ENCODE data around the gene TCHHL1. TPM values are rescaled to one million over a fixed set of nuclear protein-coding genes. Genes with fewer than 3 reads are reported as not detected.

Gene TCHHL1
- total and polyA plus RNA-seq, 2 of the 13 experiments (the other 11 are each of a cell fraction or from before 2014, with no cell fraction given): not detected

- DNase-seq (ENCODE audit: low spot score): no peak
- ChIA-PET CTCF (ENCODE audit: low intra/inter-chr PET ratio, low total read pairs) (no interaction called here), POLR2A (no interaction called here)
- intact Hi-C loops (cut with micrococcal nuclease; ENCODE audit: unreplicated experiment): no loop called here
- no peak for FAIRE-seq
- 0% methylated on average over 6 of the region's 6 CpGs for WGBS (ENCODE audit: low lambda C conversion rate)
- H3K9ac ChIP-seq (ENCODE audit: insufficient read depth, low read depth, low read length): no peak overlapping the region
- H3K27me3 ChIP-seq (ENCODE audit: control insufficient read depth in 1 of 2, insufficient read depth in 2 of 2, low read length in 2 of 2): no peaks in the 10 kb centered on the region
- no TSS peak for BruUV-seq (replicated peaks)
- no peak overlapping the region for H3K27ac ChIP-seq (ENCODE audit: extremely low read length, insufficient read depth, low read length)
- no peak overlapping the region for H3K4me3 ChIP-seq (replicated peaks in 1 of 3; ENCODE audit: insufficient read depth in 1 of 3, low read depth in 2 of 3, low read length in 3 of 3)
- in situ Hi-C loops (cut with HindIII; ENCODE audit: extremely low pct_ligation_motif_present, low pct_unique_long_range_greater_than_20kb): no loop called here
- H3K36me3 ChIP-seq (replicated peaks in 1 of 2; ENCODE audit: control insufficient read depth in 1 of 2, insufficient read depth in 2 of 2, low read length in 2 of 2): no peaks in the 10 kb centered on the region
- H3K9me3 ChIP-seq (ENCODE audit: low read length): no peaks in the 10 kb centered on the region
- no peaks in the 10 kb centered on the region for H3K4me1 ChIP-seq (ENCODE audit: insufficient read depth, low read length)
- ATAC-seq: no peak
- H4K20me1 ChIP-seq (ENCODE audit: insufficient read depth, low read length): no peaks in the 10 kb centered on the region
- TF ChIP-seq ZSCAN9 (CRISPR knock-in tag; IDR thresholded peaks at IDR 0.05; ENCODE audit: borderline replicate concordance): no peak
- H2AFZ ChIP-seq (ENCODE audit: low read length): no peak overlapping the region
- no peaks in the 10 kb centered on the region for H3K79me2 ChIP-seq (ENCODE audit: insufficient read depth, low read length)
- no peak overlapping the region for H3K4me2 ChIP-seq (ENCODE audit: low read depth, low read length)
Measured at GRCh38 chr1:152125834-152126443, 37.1 kb upstream of the TCHHL1 start.

- no peaks in the 10 kb centered on the region for H3K36me3 ChIP-seq (replicated peaks in 1 of 2; ENCODE audit: control insufficient read depth in 1 of 2, insufficient read depth in 2 of 2, low read length in 2 of 2)
- intact Hi-C loops (cut with micrococcal nuclease; ENCODE audit: unreplicated experiment) (no loop called here), in situ Hi-C loops (cut with HindIII; ENCODE audit: extremely low pct_ligation_motif_present, low pct_unique_long_range_greater_than_20kb) (no loop called here)
- H3K9me3 ChIP-seq (ENCODE audit: low read length): no peaks in the 10 kb centered on the region
- ChIA-PET POLR2A (no interaction called here), CTCF (ENCODE audit: low intra/inter-chr PET ratio, low total read pairs) (no interaction called here)
- H3K4me1 ChIP-seq (ENCODE audit: insufficient read depth, low read length): no peaks in the 10 kb centered on the region
- H3K9ac ChIP-seq (ENCODE audit: insufficient read depth, low read depth, low read length): no peak overlapping the region
- FAIRE-seq (no peak), DNase-seq (ENCODE audit: low spot score) (no peak), ATAC-seq (no peak)
- H3K27me3 ChIP-seq (ENCODE audit: control insufficient read depth in 1 of 2, insufficient read depth in 2 of 2, low read length in 2 of 2): 0 out of 5 replicates have a peak, but pooled peaks cover 0 to 6% of the 10 kb centered on the region in 2 experiments
- H4K20me1 ChIP-seq (ENCODE audit: insufficient read depth, low read length): no peaks in the 10 kb centered on the region
- no peaks in the 10 kb centered on the region for H3K79me2 ChIP-seq (ENCODE audit: insufficient read depth, low read length)
- H3K4me2 ChIP-seq (ENCODE audit: low read depth, low read length): no peak overlapping the region
- H3K4me3 ChIP-seq (replicated peaks in 1 of 3; ENCODE audit: insufficient read depth in 1 of 3, low read depth in 2 of 3, low read length in 3 of 3): no peak overlapping the region
- WGBS (ENCODE audit: low lambda C conversion rate): 0% methylated on average over 1 of the region's 1 CpG
- BruUV-seq (replicated peaks): no TSS peak
- no peak overlapping the region for H3K27ac ChIP-seq (ENCODE audit: extremely low read length, insufficient read depth, low read length)
- H2AFZ ChIP-seq (ENCODE audit: low read length): no peak overlapping the region
- TF ChIP-seq, protein P1, sequence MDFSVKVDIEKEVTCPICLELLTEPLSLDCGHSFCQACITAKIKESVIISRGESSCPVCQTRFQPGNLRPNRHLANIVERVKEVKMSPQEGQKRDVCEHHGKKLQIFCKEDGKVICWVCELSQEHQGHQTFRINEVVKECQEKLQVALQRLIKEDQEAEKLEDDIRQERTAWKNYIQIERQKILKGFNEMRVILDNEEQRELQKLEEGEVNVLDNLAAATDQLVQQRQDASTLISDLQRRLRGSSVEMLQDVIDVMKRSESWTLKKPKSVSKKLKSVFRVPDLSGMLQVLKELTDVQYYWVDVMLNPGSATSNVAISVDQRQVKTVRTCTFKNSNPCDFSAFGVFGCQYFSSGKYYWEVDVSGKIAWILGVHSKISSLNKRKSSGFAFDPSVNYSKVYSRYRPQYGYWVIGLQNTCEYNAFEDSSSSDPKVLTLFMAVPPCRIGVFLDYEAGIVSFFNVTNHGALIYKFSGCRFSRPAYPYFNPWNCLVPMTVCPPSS (IDR thresholded peaks at IDR 0.05): no peak
- TF ChIP-seq NCOA5 (CRISPR knock-in tag; IDR thresholded peaks at IDR 0.05) (no peak), MAFG (CRISPR knock-in tag; IDR thresholded peaks at IDR 0.05) (no peak), ZNF558 (CRISPR knock-in tag; IDR thresholded peaks at IDR 0.05; ENCODE audit: borderline replicate concordance) (no peak), FOXO4 (CRISPR knock-in tag; conservative IDR thresholded peaks at IDR 0.05) (no peak), MNT (IDR thresholded peaks at IDR 0.05) (no peak), ZFP36L1 (CRISPR knock-in tag; IDR thresholded peaks at IDR 0.05) (no peak)
- TF ChIP-seq, protein P2, sequence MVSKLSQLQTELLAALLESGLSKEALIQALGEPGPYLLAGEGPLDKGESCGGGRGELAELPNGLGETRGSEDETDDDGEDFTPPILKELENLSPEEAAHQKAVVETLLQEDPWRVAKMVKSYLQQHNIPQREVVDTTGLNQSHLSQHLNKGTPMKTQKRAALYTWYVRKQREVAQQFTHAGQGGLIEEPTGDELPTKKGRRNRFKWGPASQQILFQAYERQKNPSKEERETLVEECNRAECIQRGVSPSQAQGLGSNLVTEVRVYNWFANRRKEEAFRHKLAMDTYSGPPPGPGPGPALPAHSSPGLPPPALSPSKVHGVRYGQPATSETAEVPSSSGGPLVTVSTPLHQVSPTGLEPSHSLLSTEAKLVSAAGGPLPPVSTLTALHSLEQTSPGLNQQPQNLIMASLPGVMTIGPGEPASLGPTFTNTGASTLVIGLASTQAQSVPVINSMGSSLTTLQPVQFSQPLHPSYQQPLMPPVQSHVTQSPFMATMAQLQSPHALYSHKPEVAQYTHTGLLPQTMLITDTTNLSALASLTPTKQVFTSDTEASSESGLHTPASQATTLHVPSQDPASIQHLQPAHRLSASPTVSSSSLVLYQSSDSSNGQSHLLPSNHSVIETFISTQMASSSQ (IDR thresholded peaks at IDR 0.05; ENCODE audit: low read depth): no peak
- TF ChIP-seq, protein P2 (CRISPR knock-in tag; IDR thresholded peaks at IDR 0.05; ENCODE audit: borderline replicate concordance): no peak
Measured at GRCh38 chr1:152118915-152119314, 30.1 kb upstream of the TCHHL1 start.

All from HepG2 (cell line).